ENCODE data around the gene COL7A1. TPM values are rescaled to one million over a fixed set of nuclear protein-coding genes. Genes with fewer than 3 reads are reported as not detected.

COL7A1 gene
- total RNA-seq, 1 donor from 2014 or later, result 24.5 TPM

- peak; percentile 44 for DNase-seq
- intact Hi-C loops (cut with micrococcal nuclease), result no loop called here
Observed at GRCh38 chr3:48594417-48595049, 596 bp downstream of the COL7A1 start.

GRCh38 chr3:48593337-48593736 lies 1.8 kb downstream of the COL7A1 start:
- no peak for DNase-seq
- intact Hi-C loops (cut with micrococcal nuclease), result no loop called here
- no peak for ATAC-seq

More at GRCh38 chr3:48594417-48595049, 596 bp downstream of the COL7A1 start:
- ATAC-seq, result no peak

GRCh38 chr3:48592519-48593087 lies 2.5 kb downstream of the COL7A1 start:
- no peak for DNase-seq
- no peak for ATAC-seq
- intact Hi-C loops (cut with micrococcal nuclease), result no loop called here

- DNase-seq (no peak), ATAC-seq (no peak)
- intact Hi-C loops (cut with micrococcal nuclease), result no loop called here
Observed at GRCh38 chr3:48591886-48592518, 3.1 kb downstream of the COL7A1 start.

- no peak for ATAC-seq
- intact Hi-C loops (cut with micrococcal nuclease), result no loop called here
- no peak for DNase-seq
Observed at GRCh38 chr3:48591436-48591835, 3.7 kb downstream of the COL7A1 start.

- intact Hi-C loops (cut with micrococcal nuclease), result no loop called here
- ATAC-seq, result no peak
Observed at GRCh38 chr3:48588230-48588629, 6.9 kb downstream of the COL7A1 start.

GRCh38 chr3:48587686-48588085 lies 7.4 kb downstream of the COL7A1 start:
- no peak for ATAC-seq
- intact Hi-C loops (cut with micrococcal nuclease), result no loop called here
- no peak for DNase-seq

More at GRCh38 chr3:48588230-48588629, 6.9 kb downstream of the COL7A1 start:
- no peak for DNase-seq

GRCh38 chr3:48585411-48585810 lies 9.7 kb downstream of the COL7A1 start:
- DNase-seq (no peak), ATAC-seq (no peak)
- intact Hi-C loops (cut with micrococcal nuclease), result no loop called here

GRCh38 chr3:48584836-48585235 lies 10.3 kb downstream of the COL7A1 start:
- no peak for ATAC-seq

GRCh38 chr3:48581621-48582481 lies 13.3 kb downstream of the COL7A1 start:
- no peak for ATAC-seq
- intact Hi-C loops (cut with micrococcal nuclease), result no loop called here
- no peak for DNase-seq

More at GRCh38 chr3:48584836-48585235, 10.3 kb downstream of the COL7A1 start:
- intact Hi-C loops (cut with micrococcal nuclease), result no loop called here
- no peak for DNase-seq

- ATAC-seq (no peak), DNase-seq (no peak)
- intact Hi-C loops (cut with micrococcal nuclease), result no loop called here
Observed at GRCh38 chr3:48576647-48577046, 18.5 kb downstream of the COL7A1 start.

- ATAC-seq (no peak), DNase-seq (no peak)
- intact Hi-C loops (cut with micrococcal nuclease), result no loop called here
Observed at GRCh38 chr3:48575366-48575765, 19.8 kb downstream of the COL7A1 start.

- DNase-seq, result no peak
- intact Hi-C loops (cut with micrococcal nuclease), result no loop called here
- ATAC-seq, result no peak
Observed at GRCh38 chr3:48573973-48574585, 21.1 kb downstream of the COL7A1 start.

GRCh38 chr3:48572517-48572916 lies 22.6 kb downstream of the COL7A1 start:
- ATAC-seq (no peak), DNase-seq (no peak)
- intact Hi-C loops (cut with micrococcal nuclease), result no loop called here

GRCh38 chr3:48571938-48572337 lies 23.2 kb downstream of the COL7A1 start:
- intact Hi-C loops (cut with micrococcal nuclease), result no loop called here
- ATAC-seq (no peak), DNase-seq (no peak)

GRCh38 chr3:48569808-48570450 lies 25.2 kb downstream of the COL7A1 start:
- intact Hi-C loops (cut with micrococcal nuclease), result no loop called here
- no peak for ATAC-seq
- no peak for DNase-seq

GRCh38 chr3:48569400-48569799 lies 25.7 kb downstream of the COL7A1 start:
- DNase-seq (no peak), ATAC-seq (no peak)
- intact Hi-C loops (cut with micrococcal nuclease), result no loop called here

- intact Hi-C loops (cut with micrococcal nuclease), result no loop called here
- DNase-seq (no peak), ATAC-seq (no peak)
Observed at GRCh38 chr3:48568476-48568875, 26.7 kb downstream of the COL7A1 start.

GRCh38 chr3:48567500-48567899 lies 27.6 kb downstream of the COL7A1 start:
- intact Hi-C loops (cut with micrococcal nuclease), result no loop called here
- DNase-seq (no peak), ATAC-seq (no peak)
